NB4 (cell line): ENCODE data around the gene EXOC6.

Experiments used
- POLR2A ChIP-seq: IDR thresholded peaks from 2 replicates; pipeline ENCODE4 v1.6.1; 2011; ENCODE audit warnings: mild to moderate bottlenecking; ENCODE audit not compliant: insufficient read length; ENCODE audit errors: extremely low read depth
- TF ChIP-seq, protein P1 (sequence below): IDR thresholded peaks from one replicate; pipeline ENCODE4 v1.5.1; 2012; ENCODE audit warnings: low read depth, low read length

DNA sequence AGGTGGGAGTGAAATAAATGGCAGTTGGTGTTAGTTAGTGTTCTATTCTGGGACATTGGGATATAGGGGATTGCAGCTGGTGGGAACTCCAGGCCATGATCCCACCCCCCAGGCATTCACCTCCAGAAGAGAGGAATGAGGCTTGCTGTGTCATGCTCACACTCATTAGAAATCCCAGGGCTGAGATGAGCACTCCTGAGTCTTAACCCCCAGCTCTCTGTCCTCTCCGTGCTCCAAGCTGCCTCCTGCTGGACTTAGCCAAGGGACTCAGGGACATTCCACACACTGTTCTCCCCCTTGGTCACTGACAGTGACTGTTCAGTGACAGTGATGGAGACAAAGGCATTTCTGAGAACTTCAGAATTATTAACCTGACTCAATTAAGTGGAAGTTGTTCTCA is 246.9 kb downstream of the EXOC6 start:
- no peak for TF ChIP-seq POLR2A
- TF ChIP-seq, protein P1, sequence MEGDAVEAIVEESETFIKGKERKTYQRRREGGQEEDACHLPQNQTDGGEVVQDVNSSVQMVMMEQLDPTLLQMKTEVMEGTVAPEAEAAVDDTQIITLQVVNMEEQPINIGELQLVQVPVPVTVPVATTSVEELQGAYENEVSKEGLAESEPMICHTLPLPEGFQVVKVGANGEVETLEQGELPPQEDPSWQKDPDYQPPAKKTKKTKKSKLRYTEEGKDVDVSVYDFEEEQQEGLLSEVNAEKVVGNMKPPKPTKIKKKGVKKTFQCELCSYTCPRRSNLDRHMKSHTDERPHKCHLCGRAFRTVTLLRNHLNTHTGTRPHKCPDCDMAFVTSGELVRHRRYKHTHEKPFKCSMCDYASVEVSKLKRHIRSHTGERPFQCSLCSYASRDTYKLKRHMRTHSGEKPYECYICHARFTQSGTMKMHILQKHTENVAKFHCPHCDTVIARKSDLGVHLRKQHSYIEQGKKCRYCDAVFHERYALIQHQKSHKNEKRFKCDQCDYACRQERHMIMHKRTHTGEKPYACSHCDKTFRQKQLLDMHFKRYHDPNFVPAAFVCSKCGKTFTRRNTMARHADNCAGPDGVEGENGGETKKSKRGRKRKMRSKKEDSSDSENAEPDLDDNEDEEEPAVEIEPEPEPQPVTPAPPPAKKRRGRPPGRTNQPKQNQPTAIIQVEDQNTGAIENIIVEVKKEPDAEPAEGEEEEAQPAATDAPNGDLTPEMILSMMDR, result no peak
